ENCODE results near the gene HIPK2. TPM values are rescaled to one million over a fixed set of nuclear protein-coding genes. Genes with fewer than 3 reads are reported as not detected.

Gene HIPK2
- 10 to 100 TPM; 22.5 to 27.5 TPM for total RNA-seq

DNA sequence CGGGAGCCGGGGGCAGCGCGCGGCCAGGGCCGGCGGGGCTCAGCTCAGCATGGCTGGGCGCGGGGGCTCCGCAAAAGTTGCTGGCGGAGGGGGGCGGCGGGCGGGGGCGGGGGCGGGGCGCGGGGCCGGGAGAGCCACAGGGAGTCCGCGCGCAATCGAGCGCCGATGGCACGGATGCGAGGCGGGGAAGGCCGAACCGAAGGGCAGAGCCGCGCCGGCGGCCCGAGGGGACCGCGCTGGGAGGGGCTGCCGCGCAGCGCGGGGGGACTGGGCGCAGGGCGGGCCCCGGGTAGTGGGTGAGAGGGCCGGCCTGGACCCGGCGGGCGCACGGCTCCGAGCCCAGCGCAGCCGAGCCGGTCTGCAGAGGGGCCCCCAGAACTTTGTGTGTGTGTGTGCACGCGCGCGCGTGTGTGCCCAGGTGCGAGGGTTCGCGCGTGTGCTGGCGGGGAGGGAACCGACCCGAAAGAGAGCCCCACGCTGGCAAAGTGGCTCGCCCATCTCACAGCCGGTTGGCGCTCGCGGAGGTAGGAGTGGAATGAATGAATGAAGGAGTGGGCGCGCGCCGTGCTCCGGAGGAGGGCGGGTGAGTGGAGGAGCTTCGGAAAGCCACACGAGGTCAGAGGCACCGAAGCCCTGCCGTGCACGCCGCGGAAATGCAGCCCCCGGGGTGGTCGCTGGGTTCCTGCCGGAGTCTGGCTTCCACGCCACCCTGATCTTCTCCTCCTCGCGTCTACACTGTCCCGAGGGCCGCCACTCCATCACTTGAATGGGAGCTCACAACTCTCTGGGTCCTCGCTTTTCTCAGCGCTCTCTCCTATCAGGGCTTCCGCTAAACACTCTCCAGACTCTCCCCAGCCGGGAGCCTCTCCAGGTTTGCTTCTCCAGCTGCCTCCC, at the start of gene HIPK2:
HIPK2 (minus strand) TSS at position 51 of the 894 bp plus-strand sequence. CDS start 375 bp downstream, outside the sequence.
- CTCF ChIA-PET, result interaction anchor here (0.5 to 2.9 kb wide), 4 partner anchors 9 to 224 kb away, joined by 3 to 7 read pairs (median 4); no protein-coding TSS in a partner anchor
- POLR2A ChIA-PET, result no interaction called here
- peaks cover 40% of the 10 kb centered on the region for H3K4me1 Mint-ChIP-seq
- H3K36me3 Mint-ChIP-seq (ENCODE audit: low read depth), result peaks cover 7% of the 10 kb centered on the region
- H3K9me3 Mint-ChIP-seq, result no peaks in the 10 kb centered on the region
- H3K27ac Mint-ChIP-seq, result peak within 1 kb of the TSS; percentile 98
- peaks cover 9% of the 10 kb centered on the region for H3K27me3 Mint-ChIP-seq
- peak; percentile 71 for DNase-seq
- H3K4me3 Mint-ChIP-seq, result peak within 1 kb of the TSS; percentile 98

DNA sequence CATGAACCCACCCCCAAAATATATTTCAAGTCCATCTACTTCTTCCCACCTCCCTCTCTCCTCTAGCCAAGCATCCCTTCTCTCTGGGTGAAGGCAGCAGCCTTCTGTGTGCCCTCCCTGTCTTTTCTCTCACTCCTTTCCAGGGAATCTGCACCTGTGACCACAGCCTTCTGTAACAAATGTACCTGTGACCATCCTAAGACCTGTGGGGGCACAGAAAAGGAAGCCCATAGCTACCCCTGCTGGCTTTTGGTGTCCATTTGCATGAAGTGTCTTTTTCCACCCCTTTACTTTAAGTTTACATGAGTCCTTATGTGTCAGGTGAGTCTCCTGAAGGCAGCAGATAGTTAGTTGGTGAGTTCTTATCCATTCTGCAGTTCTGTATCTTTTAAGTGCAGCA, 49.2 kb upstream of the HIPK2 start:
- no peak for DNase-seq
- POLR2A ChIA-PET, result no interaction called here
- Mint-ChIP-seq H3K4me1 (peaks cover 31% of the 10 kb centered on the region), H3K27ac (no peak overlapping the region), H3K27me3 (peaks cover 6% of the 10 kb centered on the region), H3K36me3 (ENCODE audit: low read depth) (peaks cover 6% of the 10 kb centered on the region), H3K4me3 (no peak overlapping the region), H3K9me3 (no peaks in the 10 kb centered on the region)
- CTCF ChIA-PET, result interaction anchor here (0.6 to 1.3 kb wide), 2 partner anchors 71 to 191 kb away, joined by 3 read pairs; no protein-coding TSS in a partner anchor

- peaks cover under 1% of the 10 kb centered on the region for H3K36me3 Mint-ChIP-seq (ENCODE audit: low read depth)
- ChIA-PET CTCF (interaction anchor here (0.6 to 1.3 kb wide), 2 partner anchors 115 to 189 kb away, joined by 3 to 7 read pairs; no protein-coding TSS in a partner anchor), POLR2A (interaction anchor here (0.6 kb wide), 1 partner anchor 148 kb away, joined by 6 read pairs; no protein-coding TSS in a partner anchor)
- H3K4me3 Mint-ChIP-seq, result no peak overlapping the region
- H3K4me1 Mint-ChIP-seq, result peaks cover 25% of the 10 kb centered on the region
- DNase-seq, result no peak
- H3K27ac Mint-ChIP-seq, result no peak overlapping the region
- no peaks in the 10 kb centered on the region for H3K9me3 Mint-ChIP-seq
- peaks cover 6% of the 10 kb centered on the region for H3K27me3 Mint-ChIP-seq
Measured at GRCh38 chr7:139825666-139826290, 48.0 kb upstream of the HIPK2 start.

DNA sequence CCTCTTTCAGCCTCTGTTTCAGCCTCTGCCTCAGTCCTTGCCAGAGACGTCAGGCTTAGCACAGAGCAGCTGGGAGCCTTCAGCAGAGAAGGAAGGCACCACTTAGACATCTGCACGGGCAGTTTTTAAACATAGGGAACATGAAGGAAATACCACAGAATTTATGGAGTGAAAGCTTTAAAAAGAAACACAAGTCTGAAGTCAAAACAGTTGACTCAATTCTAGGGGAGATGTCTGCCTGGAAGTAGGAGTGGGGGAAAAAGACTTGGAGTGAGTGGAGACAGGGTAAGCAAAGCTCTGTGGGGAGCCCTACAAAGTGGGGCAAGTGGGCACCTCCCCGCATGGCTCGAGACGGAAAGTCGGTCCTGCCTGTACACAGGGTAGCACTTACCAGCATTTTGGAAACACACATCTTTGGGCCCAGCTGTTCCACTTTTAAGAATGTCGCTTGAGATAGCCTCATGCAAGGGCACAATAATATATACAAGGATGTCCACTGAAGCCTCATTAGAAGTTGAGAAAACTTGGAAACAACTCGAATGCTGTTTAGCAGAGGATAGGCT, 46.2 kb upstream of the HIPK2 start:
- H3K4me3 Mint-ChIP-seq, result no peak overlapping the region
- H3K27ac Mint-ChIP-seq, result no peak overlapping the region
- no peak for DNase-seq
- peaks cover 6% of the 10 kb centered on the region for H3K27me3 Mint-ChIP-seq
- H3K36me3 Mint-ChIP-seq (ENCODE audit: low read depth), result no peaks in the 10 kb centered on the region
- no peaks in the 10 kb centered on the region for H3K9me3 Mint-ChIP-seq
- H3K4me1 Mint-ChIP-seq, result peaks cover 8% of the 10 kb centered on the region
- ChIA-PET CTCF (interaction anchor here (0.6 to 1.6 kb wide), 4 partner anchors 8 to 668 kb away, joined by 3 to 6 read pairs (median 4); no protein-coding TSS in a partner anchor), POLR2A (no interaction called here)

GRCh38 chr7:139822855-139823254, 45.1 kb upstream of the HIPK2 start:
- Mint-ChIP-seq H3K36me3 (ENCODE audit: low read depth) (no peaks in the 10 kb centered on the region), H3K27ac (no peak overlapping the region), H3K27me3 (peaks cover 6% of the 10 kb centered on the region), H3K9me3 (no peaks in the 10 kb centered on the region), H3K4me1 (peaks cover 2% of the 10 kb centered on the region), H3K4me3 (no peak overlapping the region)
- ChIA-PET POLR2A (no interaction called here), CTCF (interaction anchor here (1.1 to 1.6 kb wide), 3 partner anchors 9 to 176 kb away, joined by 4 to 6 read pairs (median 5); no protein-coding TSS in a partner anchor)
- DNase-seq, result no peak

- POLR2A ChIA-PET, result no interaction called here
- Mint-ChIP-seq H3K4me1 (no peaks in the 10 kb centered on the region), H3K36me3 (ENCODE audit: low read depth) (peaks cover 2% of the 10 kb centered on the region), H3K4me3 (no peak overlapping the region), H3K9me3 (peaks cover 3% of the 10 kb centered on the region), H3K27me3 (peaks cover 4% of the 10 kb centered on the region), H3K27ac (no peak overlapping the region)
- CTCF ChIA-PET, result interaction anchor here (0.6 to 0.7 kb wide), 2 partner anchors 21 to 220 kb away, joined by 3 read pairs; no protein-coding TSS in a partner anchor
- no peak for DNase-seq
Measured at GRCh38 chr7:139821349-139822105, 43.7 kb upstream of the HIPK2 start.

GRCh38 chr7:139820089-139820488, 42.3 kb upstream of the HIPK2 start:
- Mint-ChIP-seq H3K4me3 (no peak overlapping the region), H3K36me3 (ENCODE audit: low read depth) (peaks cover 2% of the 10 kb centered on the region), H3K4me1 (no peaks in the 10 kb centered on the region), H3K27me3 (no peaks in the 10 kb centered on the region), H3K9me3 (peaks cover 12% of the 10 kb centered on the region), H3K27ac (no peak overlapping the region)
- DNase-seq, result no peak
- ChIA-PET CTCF (interaction anchor here (0.6 kb wide), 1 partner anchor 150 kb away, joined by 3 read pairs; no protein-coding TSS in a partner anchor), POLR2A (no interaction called here)

GRCh38 chr7:139817249-139817648, 39.5 kb upstream of the HIPK2 start:
- ChIA-PET CTCF (no interaction called here), POLR2A (no interaction called here)
- Mint-ChIP-seq H3K4me3 (no peak overlapping the region), H3K36me3 (ENCODE audit: low read depth) (peaks cover 2% of the 10 kb centered on the region), H3K9me3 (peaks cover 12% of the 10 kb centered on the region), H3K27ac (no peak overlapping the region), H3K4me1 (peaks cover 7% of the 10 kb centered on the region), H3K27me3 (no peaks in the 10 kb centered on the region)
- no peak for DNase-seq

- CTCF ChIA-PET, result interaction anchor here (1.2 to 1.9 kb wide), 2 partner anchors 17 to 38 kb away, joined by 3 to 9 read pairs; no protein-coding TSS in a partner anchor
Measured at GRCh38 chr7:139813689-139814088, 35.9 kb upstream of the HIPK2 start.

GRCh38 chr7:139813151-139813550, 35.4 kb upstream of the HIPK2 start:
- Mint-ChIP-seq H3K27me3 (no peaks in the 10 kb centered on the region), H3K4me1 (peaks cover 7% of the 10 kb centered on the region), H3K9me3 (peaks cover 12% of the 10 kb centered on the region), H3K27ac (no peak overlapping the region), H3K36me3 (ENCODE audit: low read depth) (peaks cover 2% of the 10 kb centered on the region), H3K4me3 (no peak overlapping the region)
- no peak for DNase-seq
- CTCF ChIA-PET, result no interaction called here
- POLR2A ChIA-PET, result no interaction called here

More at GRCh38 chr7:139813689-139814088, 35.9 kb upstream of the HIPK2 start:
- no peak for DNase-seq
- Mint-ChIP-seq H3K4me3 (no peak overlapping the region), H3K27ac (no peak overlapping the region), H3K36me3 (ENCODE audit: low read depth) (peaks cover 2% of the 10 kb centered on the region), H3K27me3 (no peaks in the 10 kb centered on the region), H3K9me3 (peaks cover 12% of the 10 kb centered on the region), H3K4me1 (peaks cover 7% of the 10 kb centered on the region)
- POLR2A ChIA-PET, result no interaction called here

GRCh38 chr7:139811066-139811465, 33.3 kb upstream of the HIPK2 start:
- POLR2A ChIA-PET, result no interaction called here
- Mint-ChIP-seq H3K36me3 (ENCODE audit: low read depth) (peaks cover 2% of the 10 kb centered on the region), H3K27me3 (no peaks in the 10 kb centered on the region), H3K27ac (no peak overlapping the region), H3K4me1 (peaks cover 7% of the 10 kb centered on the region), H3K4me3 (no peak overlapping the region), H3K9me3 (peaks cover 6% of the 10 kb centered on the region)
- CTCF ChIA-PET, result interaction anchor here (0.6 to 1.7 kb wide), 3 partner anchors 13 to 250 kb away, joined by 4 to 5 read pairs (median 4); no protein-coding TSS in a partner anchor
- DNase-seq, result no peak

DNA sequence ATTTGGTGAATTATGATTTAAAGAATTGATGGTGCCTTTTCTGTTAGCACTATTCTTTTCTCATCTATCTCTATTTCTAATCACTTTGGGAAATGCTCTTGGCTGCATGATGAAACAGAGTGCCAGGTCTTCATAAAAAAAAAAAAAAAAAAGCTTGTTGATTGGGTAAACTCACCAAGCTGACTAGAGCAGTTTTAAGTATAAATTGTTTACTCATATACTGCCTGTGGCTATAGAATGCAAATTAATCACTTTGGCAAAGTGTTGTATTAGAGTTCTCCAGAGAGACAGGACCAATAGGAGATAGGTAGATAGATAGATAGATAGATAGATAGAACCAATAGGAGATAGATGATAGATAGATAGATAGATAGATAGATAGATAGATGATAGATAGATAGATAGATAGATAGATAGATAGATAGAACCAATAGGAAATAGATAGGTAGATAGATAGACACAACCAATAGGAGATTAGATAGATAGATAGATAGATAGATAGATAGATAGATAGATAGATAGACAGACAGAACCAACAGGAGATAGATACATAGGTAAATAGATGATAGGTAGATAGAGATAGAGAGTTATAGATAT, 31.1 kb upstream of the HIPK2 start:
- peaks cover 2% of the 10 kb centered on the region for H3K36me3 Mint-ChIP-seq (ENCODE audit: low read depth)
- H3K4me3 Mint-ChIP-seq, result no peak overlapping the region
- DNase-seq, result no peak
- H3K27ac Mint-ChIP-seq, result no peak overlapping the region
- peaks cover 6% of the 10 kb centered on the region for H3K4me1 Mint-ChIP-seq
- POLR2A ChIA-PET, result no interaction called here
- CTCF ChIA-PET, result interaction anchor here (0.7 to 1.8 kb wide), 3 partner anchors 27 to 495 kb away, joined by 3 to 5 read pairs (median 4); no protein-coding TSS in a partner anchor
- H3K27me3 Mint-ChIP-seq, result no peaks in the 10 kb centered on the region
- peaks cover 7% of the 10 kb centered on the region for H3K9me3 Mint-ChIP-seq

All from activated CD4-positive, alpha-beta T cell treated with anti-CD3 and anti-CD28 coated beads, Interleukin-2, amount 10 ng/mL, durations not matched to agents 7 days and 5 days (primary cell).